IPS-18c (cell line): ENCODE data around the gene ZC3H12D.

Experiments used
- H3K4me3 ChIP-seq: 2 replicates; pipeline ENCODE4 v1.7.0; 2013; ENCODE audit warnings: low read depth, mild to moderate bottlenecking, low read length, moderate library complexity; ENCODE audit not compliant: insufficient read depth
- H3K9me3 ChIP-seq: one replicate; pipeline ENCODE4 v1.6.1; 2013; ENCODE audit warnings: mild to moderate bottlenecking, low read length, moderate library complexity; ENCODE audit not compliant: control insufficient read depth, insufficient read depth

The ZC3H12D gene

DNA sequence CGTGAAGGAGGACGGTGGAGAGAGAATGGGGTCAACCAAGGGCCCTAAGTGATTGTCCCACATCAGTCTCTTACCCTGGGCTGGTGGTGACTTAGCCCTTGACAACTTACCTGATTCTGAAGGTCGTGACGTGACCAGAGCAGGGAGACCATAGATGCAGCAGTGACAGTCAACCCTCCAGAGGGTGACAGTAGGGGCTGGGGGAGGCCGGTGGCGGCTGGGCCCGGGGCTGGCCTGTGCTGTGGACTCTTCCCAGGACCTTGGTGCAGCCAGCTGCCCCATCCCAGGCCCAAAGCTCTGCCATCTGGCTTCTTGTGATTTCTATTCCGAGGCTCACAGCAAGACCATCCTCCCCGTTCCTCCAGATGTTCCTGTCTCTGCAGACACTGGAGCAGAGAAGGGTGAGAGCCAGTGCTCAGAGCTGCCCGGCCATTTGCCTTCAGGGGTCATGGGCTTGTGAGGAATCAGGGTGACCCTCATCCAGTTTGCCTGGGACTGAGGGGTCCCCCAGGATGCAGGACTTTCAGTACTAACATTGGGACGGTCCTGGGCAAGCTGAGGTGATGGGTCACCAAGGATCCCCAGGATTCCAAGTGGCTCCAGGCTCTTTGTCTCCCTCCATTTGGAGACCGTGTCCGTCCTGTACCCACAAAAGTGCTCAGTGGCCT, 48.8 kb downstream of the ZC3H12D start:
- Histone ChIP-seq H3K4me3 (no peak overlapping the region), H3K9me3 (no peaks in the 10 kb centered on the region)

DNA sequence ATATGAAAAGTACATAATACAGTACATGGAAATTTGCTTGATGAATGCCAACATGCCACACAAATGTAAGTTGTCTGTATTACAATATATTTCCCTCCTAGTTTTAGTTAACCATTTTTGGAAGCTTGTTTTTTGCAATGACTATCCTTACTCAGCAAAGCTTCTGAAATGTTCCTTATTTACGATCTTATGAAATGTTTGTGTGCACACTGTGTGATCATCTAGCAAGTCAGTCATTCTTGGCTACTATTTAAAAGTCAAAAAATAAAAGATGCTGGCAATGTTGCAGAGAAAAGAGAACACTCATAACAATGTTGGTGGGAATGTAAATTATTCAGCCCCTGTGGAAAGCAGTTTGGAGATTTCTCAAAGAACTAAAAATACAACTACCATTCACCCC, 50.9 kb downstream of the ZC3H12D start:
- Histone ChIP-seq H3K4me3 (no peak overlapping the region), H3K9me3 (no peaks in the 10 kb centered on the region)

DNA sequence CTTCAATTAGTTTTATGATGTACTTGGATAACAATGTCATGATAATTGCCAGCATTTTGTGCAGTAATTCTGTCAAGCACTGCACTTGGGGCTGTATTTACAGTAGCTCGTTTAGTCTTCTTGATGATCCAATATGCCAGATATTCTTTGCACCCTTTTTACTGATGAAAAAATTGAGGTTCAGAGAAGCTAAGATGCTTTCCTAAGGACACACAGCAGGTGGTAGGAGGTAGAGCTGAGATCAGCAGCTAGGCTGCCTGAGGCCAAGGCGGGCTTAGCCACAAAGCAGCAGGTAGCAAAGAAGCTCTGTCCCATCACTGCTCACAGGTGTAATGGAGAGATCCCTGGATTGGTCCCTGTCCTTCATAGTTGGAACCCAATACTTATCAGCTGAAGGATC, 51.4 kb downstream of the ZC3H12D start:
- H3K4me3 ChIP-seq, result no peak overlapping the region
- H3K9me3 ChIP-seq, result no peaks in the 10 kb centered on the region

DNA sequence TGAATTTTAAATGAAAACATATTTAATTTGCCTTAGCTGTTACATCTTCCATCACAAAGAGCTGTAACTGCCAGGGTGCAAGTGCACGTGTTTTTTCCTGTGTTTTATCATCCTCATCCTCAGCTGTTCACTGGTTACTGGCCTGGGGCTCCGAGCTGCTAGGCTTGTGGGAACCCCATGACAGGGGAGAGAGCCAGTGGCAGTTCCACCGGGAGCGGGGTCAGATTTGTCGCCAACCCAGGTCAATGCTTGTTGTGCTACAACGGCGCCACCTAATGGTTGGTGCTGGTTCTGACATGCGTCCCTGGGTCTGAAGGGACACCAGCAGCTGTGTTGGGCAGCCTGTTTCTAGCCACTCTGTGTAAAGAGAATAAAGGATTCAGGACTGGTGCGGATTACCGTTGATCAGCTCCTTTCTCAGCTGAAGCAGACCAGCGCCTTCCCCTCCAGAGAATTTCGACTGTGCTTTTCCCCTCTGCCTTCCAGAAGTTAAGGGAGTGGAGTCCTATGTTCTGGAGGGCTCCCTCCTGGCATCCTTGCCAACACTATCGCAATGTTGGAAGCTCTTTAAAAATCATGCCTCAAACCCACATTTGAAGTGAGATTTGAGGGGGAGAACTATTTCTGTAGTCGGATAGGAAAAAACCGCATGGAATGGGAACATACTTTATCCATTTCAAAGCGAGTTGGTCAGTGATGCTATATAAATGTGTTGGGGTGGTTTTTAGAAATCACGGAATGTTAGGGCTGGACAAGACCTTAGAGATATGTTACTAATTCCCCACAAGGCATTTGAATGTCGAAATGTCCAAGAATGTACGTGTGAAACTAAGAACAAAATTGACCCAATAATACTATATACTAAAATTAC, 52.7 kb downstream of the ZC3H12D start:
- Histone ChIP-seq H3K9me3 (no peaks in the 10 kb centered on the region), H3K4me3 (no peak overlapping the region)

DNA sequence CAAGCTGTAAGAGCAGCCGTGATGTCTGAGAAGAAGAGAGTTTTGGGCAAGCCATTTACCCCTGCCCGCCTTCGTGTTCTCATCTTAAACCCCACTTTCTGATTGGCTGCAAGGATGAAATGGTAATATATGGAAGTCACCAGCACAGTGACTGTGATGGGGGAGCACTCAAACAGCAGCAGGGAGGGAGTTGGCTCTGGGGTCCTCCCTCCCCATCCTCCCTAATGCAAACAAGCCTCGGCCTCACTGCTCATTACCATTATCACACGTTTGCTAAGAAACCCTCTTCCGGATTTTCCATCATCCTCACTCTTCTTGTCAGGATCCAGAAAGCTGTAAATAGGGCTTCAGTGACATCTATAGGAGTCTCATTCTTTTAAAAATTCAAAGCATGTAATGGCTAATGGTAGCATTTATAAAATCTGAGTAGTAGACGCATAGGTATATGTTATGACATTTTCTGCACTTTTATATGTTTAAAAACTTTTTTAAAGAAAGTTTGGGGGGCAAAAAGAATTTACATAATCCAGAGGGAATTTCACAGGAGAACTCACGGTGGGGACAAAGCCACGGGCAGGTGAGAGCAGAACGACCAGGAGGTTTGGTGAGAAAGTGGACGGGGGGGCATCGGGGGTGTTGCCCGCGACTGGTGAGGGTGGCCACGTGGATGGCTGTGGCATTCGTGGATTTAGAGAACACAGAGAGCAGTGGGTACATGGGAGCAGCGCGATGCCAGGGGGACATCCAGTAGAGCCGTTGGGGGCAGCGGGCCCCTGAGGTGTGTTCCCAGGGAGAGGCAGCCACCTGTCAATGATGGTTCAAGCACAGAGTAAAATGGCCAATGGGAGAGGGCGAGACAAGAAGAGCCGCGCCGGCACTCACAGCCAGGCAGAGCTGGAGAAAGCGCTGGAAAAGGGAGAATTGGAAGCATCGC, 55.1 kb downstream of the ZC3H12D start:
- Histone ChIP-seq H3K9me3 (no peaks in the 10 kb centered on the region), H3K4me3 (no peak overlapping the region)

DNA sequence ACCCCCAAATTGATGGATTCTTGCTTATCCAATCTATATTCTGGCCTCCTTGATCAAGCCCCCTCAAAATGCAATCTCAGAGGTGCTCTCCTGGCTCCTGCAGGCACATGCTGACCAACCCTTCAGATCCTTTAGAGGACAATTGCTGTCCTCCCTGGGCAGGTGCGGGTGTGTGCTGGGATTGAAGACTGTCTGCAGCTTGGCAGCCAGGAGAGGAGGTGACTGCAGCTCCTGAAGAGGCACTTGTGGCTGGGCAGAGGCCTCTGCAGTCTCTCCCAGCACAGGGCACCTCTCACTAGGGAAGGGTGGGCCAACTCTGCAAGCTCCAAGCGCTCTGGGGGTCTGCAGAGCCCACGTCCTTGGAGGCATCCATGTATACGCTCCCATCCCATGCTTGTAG, 56.2 kb downstream of the ZC3H12D start:
- H3K4me3 ChIP-seq, result no peak overlapping the region
- no peaks in the 10 kb centered on the region for H3K9me3 ChIP-seq

DNA sequence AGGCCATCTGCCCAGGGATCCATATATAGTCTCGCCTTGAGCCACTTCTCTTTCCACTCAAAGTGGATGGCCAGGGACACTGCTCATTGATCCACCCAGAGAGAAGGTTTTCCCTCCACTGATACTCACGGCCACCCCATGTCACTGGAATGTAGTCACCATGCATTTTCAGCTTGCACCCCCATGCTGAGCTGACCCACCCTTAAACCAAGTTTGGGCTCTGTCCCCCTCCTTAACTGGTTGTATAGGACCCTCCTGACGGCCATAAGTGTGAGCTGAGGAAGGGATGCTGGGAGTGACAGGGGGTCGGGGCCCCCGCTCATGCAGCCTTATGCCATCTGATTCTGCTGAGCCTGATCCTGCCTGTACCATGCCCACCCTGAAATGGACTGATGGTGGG, 59.1 kb downstream of the ZC3H12D start:
- Histone ChIP-seq H3K4me3 (no peak overlapping the region), H3K9me3 (no peaks in the 10 kb centered on the region)

DNA sequence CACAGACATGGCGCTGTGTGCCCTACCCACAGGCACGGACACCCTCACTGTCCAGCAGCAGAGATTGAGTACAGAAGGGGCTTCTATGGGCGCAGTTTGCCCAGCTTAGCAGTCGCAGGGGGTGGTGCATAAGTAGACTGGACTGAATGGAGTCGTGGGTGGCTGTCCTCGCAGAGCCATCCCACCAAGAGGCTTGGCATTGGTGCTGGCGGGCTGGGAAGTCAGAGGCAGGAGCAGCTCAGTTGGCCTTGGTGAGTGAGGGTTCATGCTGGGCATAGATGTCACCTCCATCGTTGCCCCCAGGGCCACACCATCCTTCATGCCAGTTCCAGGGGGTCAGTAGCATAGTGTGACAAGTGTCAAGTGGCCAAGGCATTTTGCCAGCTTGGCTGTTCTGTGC, 59.6 kb downstream of the ZC3H12D start:
- H3K9me3 ChIP-seq, result no peaks in the 10 kb centered on the region
- H3K4me3 ChIP-seq, result no peak overlapping the region

DNA sequence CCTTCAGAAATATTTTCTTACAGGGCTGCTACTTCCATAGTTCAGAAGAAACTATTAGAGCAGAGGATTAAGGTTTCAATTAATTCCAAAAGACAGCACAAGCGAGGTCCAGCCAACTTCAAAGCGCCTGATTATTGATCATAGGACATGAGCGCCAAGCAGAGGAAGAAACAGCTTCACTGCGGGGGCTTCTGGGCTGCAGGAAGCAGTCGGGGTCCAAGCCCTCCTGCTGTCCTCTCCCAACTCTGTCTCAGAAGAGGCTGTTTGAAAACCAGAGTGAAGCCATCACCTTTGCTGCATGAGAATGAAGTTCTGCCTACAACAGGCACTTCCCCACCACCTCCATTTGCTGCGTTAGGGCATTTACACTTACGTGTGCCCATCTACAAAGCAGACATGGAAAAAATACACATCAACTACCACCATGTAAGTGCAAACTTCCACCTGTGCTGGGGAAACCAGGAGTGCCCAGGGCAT, 60.8 kb downstream of the ZC3H12D start:
- Histone ChIP-seq H3K4me3 (no peak overlapping the region), H3K9me3 (no peaks in the 10 kb centered on the region)

DNA sequence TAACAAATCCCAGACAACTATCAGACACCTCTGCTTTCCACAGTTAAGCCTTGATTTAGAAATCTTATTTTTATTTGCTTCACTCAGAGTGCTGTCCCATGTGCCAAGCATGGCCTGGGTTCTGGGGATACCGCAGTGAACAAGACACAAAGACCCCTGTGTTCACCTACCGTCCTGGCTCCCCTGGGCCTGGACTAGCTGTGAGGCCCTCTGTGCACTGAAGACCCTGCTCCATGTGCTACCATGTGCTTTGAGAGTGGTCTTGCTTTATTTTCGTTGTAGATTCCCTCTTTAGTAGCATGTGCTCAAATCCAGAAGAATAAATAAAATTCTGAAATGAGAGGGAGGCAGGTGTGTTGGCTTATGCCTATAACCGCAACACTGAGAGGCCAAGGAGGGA, 62.2 kb downstream of the ZC3H12D start:
- Histone ChIP-seq H3K9me3 (no peaks in the 10 kb centered on the region), H3K4me3 (no peak overlapping the region)

DNA sequence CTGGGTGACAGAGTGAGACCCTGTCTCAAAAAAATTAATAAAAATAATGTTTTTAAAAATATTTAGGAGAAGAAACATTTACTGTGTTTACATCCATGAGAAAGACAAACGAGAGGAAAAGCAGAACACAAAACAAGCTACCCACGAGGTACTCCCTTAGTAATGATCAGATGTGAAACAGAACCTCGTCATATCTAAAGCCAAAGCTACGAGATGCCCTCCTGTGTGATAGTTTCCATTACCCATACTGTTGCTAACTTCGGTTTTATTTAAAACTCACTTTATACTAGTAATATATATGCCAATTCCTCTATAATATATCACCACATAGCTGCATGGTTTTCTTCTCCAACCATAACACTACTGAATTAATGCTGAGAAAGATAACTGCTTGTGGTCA, 63.7 kb downstream of the ZC3H12D start:
- Histone ChIP-seq H3K4me3 (no peak overlapping the region), H3K9me3 (no peaks in the 10 kb centered on the region)

DNA sequence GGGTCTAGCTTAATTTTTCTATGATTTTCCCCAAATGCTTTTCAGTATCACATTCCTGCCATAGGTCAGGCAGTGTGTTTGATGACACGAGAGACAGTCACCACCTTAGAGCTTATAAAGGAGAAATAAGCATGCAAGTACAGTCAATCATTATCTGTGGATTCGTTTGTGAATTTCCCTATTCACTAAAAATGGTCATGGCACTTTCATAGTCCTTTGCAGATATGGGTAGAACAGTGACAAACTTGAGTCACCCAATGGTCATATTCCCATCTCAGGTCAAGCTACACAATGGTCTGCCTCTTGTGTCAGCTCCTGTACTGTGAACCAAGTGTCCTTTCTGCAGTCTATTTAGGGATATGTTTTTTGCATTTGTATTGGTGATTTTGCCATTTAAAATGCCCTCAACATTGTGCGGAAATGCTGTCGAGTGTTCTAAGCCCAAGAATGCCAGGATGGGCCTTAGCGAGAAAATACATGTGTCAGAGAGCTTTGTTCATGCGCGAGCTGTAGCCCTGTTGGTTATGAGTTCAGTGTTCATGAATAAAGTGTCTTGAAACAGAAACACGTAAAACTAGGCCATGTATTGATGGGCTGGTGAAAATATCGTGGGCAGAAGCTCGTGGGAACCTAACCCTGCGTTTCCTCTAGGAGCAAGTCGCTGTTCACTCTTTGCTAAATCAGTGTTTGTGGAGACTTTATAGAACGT, 65.0 kb downstream of the ZC3H12D start:
- Histone ChIP-seq H3K4me3 (no peak overlapping the region), H3K9me3 (no peaks in the 10 kb centered on the region)

DNA sequence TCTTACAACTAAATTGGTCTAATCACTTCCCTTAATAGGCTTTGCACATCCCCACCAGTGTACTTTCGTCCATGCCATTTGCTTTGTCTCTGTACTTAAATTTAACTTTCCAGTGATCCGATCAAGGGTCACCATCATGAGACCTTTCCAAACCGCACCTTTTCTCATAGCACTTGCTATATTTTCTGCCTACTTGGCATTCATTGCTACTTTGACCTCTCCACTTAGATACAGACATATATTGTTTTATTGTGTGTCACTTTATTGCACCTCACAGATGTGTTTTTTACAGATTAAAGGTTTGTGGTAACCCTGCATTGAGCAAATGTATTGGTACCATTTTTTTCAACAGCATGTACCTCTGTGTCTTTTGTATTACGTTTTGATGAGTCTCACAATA, 70.0 kb downstream of the ZC3H12D start:
- Histone ChIP-seq H3K4me3 (no peak overlapping the region), H3K9me3 (no peaks in the 10 kb centered on the region)

DNA sequence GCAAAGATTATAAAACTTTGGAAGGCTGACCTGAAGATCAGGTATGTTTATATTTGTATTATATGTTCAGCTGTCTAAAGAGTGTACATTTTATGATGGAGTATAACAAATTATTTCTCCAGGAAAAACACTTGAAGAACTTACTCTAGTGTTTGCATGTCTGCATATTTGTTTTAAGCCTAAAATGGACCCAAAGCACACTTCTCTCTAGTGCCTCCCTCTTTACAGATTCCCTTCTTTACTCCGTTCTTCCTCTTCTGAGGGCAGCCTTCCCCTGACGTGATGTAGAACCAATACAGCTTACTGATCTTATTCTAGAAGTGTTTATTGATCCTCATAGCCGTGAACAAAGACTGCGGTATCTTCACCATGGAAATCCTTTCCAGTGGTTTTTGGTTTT, 70.8 kb downstream of the ZC3H12D start:
- Histone ChIP-seq H3K9me3 (no peaks in the 10 kb centered on the region), H3K4me3 (no peak overlapping the region)

DNA sequence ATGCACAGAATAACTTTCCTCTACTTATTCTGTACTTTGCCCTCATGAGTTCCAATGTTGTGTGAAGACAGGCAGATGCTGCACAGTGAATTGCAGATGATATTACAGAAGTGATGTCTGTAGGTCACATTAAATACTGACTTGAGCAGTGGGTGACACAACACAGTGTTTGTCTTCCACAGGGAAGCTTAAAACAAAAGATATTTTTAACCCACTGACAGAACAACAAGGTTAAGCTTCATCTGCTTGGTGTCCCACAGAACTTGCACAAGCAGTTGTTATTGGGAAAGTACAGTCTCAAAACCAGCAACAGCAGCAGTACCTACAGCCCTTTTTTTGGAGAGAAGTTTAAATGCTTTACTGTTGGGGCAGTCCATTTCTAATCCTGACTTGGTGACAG, 74.3 kb downstream of the ZC3H12D start:
- Histone ChIP-seq H3K9me3 (no peaks in the 10 kb centered on the region), H3K4me3 (no peak overlapping the region)

DNA sequence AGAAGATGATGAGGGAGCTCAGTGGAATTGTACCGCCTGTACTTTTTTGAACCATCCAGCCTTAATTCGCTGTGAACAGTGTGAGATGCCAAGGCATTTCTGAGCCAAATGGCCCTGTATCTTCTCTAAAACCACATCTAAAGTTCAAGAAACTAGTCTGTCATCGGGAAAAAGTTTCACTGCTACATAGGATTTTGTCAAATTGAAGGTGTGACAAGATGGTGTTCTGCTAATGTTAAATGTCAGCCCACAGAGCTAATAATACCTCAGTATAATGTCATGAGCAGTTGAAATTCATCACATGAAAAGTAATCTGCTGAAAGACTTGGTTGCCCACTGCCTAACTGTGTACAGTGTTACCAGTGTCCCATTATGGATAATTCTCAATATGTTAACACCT, 75.2 kb downstream of the ZC3H12D start:
- H3K4me3 ChIP-seq, result no peak overlapping the region
- no peaks in the 10 kb centered on the region for H3K9me3 ChIP-seq
